ENCODE measurements around the gene KANK3.

GRCh38 chr19:8366961-8367326, 23.9 kb upstream of the KANK3 start:
- TF ChIP-seq, protein P1, sequence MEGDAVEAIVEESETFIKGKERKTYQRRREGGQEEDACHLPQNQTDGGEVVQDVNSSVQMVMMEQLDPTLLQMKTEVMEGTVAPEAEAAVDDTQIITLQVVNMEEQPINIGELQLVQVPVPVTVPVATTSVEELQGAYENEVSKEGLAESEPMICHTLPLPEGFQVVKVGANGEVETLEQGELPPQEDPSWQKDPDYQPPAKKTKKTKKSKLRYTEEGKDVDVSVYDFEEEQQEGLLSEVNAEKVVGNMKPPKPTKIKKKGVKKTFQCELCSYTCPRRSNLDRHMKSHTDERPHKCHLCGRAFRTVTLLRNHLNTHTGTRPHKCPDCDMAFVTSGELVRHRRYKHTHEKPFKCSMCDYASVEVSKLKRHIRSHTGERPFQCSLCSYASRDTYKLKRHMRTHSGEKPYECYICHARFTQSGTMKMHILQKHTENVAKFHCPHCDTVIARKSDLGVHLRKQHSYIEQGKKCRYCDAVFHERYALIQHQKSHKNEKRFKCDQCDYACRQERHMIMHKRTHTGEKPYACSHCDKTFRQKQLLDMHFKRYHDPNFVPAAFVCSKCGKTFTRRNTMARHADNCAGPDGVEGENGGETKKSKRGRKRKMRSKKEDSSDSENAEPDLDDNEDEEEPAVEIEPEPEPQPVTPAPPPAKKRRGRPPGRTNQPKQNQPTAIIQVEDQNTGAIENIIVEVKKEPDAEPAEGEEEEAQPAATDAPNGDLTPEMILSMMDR (IDR thresholded peaks at IDR 0.05), result no peak
- no peak for TF ChIP-seq POLR2A (IDR thresholded peaks at IDR 0.05)

Data from prostate gland (tissue), 2 donors.